Fibroblast of skin of left biceps (primary cell): ENCODE results near the gene EBF4.

ENCODE experiments used
- DNase-seq, 2 experiments: peaks; one replicate each; pipeline ENCODE4 v3.0.0-alpha.2; 2013; ENCODE audit warnings: low read depth in 2 of 2

Gene EBF4

GRCh38 chr20:2742934-2743559 is 50.5 kb downstream of the EBF4 start:
- DNase-seq: peak in 1 of 2 experiments; percentile 19

- DNase-seq: no peak
Observed at GRCh38 chr20:2745060-2745910, 52.7 kb downstream of the EBF4 start.

- DNase-seq: no peak
Observed at GRCh38 chr20:2745936-2746635, 53.5 kb downstream of the EBF4 start.

GRCh38 chr20:2746636-2747265 is 54.2 kb downstream of the EBF4 start:
- DNase-seq: no peak

DNA sequence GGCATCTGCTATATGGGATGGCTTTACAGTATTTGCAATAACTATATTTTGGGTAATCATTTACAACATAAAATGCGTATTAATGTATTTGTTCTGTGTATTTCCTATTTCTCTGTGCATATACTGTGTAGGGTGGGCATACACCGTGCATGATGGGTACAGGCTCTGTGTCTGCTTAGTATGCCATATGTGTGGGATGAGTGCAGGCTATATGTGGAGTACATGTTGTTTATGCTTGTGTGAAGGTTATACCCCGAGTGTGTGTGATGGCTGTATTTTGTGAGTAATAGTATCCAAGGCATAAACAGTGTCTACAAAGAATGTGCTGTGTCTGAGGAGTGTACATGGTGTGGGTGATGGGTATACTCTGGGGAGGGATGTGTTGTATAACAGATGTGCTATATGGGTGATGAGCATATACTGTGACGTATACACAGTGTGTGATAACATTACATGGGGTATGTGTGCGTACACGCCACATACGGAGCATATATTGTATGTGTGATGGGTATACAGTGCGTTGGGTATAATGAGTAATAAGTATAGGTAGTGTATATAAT is 55.2 kb downstream of the EBF4 start:
- no peak for DNase-seq

DNA sequence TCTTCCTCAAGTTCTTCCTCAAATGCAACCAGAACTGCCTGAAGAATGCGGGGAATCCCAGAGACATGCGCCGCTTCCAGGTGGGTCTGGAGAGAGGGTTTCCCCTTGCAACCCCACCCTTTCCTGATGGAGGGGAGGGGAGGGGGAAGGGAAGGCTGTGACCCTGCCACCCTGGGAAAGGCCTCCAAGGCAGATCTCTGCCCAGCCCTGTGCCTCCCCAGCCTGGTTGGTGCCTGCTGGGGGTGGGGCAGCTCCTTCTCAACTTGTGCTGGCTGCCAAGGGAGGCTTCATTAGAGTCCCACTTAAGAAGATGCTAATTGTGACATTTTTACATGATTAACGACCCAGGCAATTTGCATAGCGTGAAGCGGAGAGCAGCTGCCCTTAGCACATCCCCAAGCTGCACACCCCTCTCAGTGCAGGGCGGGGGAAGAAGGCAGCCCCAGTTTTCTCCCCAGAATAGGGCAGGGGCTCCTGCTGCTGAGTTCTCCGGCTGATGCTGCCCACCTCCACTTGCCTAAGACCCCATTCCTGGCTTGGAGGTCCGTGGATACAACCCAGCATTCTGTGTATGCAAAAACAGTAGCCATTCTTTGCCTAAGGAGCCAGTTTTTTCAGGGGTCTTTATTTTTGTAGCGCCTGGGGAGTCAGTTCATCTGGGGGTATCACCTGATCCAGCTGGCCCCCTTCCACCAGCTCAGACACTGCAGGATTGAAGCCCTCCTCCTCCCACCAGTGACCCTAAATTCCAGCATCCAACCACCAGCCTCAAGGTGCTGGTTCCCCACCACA is 56.2 kb downstream of the EBF4 start:
- no peak for DNase-seq

- no peak for DNase-seq
Observed at GRCh38 chr20:2749343-2749950, 56.9 kb downstream of the EBF4 start.

DNA sequence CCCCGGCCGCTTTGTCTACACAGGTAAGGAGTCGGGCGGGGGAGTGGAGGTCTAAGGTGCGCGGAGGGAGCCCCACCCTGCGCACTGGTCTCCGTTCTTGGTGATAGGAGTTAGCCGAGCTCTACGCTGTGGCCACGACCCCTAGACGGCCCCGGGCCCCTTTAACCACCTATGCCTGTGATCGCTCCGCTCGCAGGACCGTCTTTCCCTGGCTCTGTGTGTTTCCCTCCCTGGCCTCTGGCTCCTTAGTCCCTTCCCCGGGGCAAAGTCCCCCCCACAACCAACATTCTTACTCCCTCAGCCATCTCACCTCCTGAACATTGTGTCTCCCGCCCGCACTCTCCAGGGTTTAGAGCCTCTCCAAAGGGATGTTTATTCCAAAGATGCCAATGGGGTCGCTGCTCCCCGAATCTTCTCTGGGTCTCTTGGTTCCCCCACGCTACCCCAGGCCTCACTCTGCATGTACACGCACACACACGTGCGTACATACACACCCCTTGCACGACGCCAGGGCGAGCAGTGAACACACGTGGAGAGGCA is 57.4 kb downstream of the EBF4 start:
- DNase-seq: no peak

GRCh38 chr20:2750491-2751251 is 58.1 kb downstream of the EBF4 start:
- DNase-seq: no peak

- no peak for DNase-seq
Observed at GRCh38 chr20:2751347-2751877, 58.8 kb downstream of the EBF4 start.

DNA sequence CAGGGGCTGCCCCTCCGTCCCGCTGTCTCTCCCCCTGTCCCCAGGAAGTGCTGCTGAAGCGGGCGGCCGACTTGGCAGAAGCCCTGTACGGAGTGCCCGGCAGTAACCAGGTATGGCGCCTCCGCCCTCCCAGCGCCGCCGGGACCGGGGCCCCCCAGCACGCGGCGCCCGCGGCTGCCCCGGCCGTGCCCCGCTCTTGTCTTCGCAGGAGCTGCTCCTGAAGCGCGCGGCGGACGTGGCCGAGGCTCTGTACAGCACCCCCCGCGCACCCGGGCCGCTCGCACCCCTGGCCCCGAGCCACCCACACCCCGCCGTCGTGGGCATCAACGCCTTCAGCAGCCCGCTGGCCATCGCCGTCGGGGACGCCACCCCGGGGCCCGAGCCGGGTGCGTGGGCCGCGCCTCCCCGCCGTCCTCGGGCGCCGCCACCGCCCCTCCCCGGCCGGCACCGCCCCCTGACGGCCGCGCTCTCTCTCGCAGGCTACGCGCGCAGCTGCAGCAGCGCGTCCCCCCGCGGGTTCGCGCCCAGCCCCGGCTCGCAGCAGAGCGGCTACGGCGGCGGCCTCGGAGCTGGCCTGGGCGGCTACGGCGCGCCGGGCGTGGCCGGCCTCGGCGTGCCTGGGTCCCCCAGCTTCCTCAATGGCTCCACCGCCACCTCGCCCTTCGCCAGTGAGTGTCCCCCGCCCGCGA is 59.4 kb downstream of the EBF4 start:
- no peak for DNase-seq

DNA sequence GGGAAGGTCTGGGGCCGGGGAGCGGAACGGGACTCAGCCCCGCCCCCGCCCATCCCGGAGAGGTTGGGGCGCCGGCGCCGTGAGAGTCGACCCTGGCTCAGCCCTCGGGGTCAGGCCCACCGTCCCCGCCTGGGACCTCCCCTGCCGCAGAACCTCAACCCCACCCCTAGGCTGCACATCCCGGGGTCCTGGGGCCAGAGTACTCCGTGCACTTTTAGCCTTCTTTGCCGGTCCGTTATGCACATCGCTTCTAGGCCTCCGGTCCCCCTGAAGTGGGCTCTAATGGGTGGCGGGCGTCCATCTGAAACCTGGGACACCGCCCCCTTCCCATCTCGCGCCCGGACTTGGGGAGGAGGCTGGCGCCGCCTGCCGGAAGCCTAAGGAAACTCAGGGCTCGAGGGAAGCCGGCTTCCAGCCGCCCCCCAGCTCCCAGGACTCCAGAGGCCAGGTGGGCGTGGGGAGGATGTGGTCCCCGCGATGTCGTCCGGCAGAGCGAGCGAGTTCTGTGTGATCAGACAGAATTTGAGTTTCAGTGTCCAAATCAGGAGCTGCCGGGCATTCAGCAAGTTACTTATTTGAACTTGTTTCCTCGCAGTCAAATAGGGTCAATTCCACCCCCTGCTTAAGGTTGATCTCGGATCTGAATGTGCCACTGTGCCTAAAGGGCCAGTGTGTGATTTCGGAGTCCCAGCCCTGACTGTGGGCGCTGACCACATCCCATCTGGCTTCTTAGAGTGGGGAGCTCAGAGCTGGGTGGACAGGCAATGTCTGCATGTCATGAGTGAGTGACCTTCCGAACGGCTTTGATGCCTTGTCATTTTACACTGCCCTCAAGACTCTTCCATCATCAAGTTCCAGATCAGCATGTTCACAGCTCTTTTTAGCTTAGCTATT is 60.2 kb downstream of the EBF4 start:
- no peak for DNase-seq

DNA sequence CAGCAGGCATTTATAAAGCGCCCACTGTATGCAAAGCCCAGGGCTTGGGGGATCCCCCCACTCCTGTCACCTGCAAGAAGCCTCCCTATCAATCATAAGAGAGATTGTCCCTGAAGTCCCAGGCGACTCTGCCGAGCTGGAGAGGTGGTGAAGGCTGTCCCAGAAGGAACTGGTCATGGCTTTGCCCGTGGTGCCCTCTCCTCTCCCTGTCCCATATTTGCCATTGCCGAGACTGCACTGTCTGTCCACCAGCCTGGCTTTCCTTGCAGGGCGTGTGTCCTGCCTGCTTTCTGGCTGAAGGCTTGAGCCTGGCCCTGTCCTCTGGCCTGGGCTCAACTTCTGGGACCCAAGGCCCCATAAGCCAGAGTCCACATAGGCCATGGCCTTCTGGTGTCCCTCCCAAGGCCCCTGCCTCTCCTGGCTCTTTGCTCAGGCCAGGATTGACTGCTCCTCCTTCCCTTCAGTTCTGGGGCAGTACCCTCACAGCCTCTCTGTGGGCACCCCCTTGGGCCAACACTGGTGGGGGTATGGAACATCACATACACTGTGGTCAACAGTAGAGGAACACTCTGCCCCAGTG is 61.0 kb downstream of the EBF4 start:
- DNase-seq: no peak

DNA sequence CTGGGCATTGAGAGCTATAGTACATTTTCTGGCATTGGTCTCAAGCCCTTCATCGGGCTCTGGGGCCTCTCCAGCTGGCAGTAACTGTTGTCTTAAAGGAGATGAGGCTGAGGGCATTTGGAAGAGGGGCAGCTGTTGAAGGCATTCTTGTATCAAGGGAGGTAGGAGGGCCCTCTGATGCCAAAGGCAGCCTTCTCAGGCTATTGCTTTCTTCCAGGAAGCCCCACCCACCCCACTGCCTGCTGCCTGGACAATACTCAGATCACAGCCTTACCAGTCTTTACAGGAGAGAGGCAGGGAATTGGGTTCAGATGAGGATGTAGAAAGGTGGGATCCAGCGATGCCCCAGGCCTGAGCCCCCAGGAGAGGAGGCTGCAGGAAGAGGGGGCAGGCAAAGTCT is 61.8 kb downstream of the EBF4 start:
- no peak for DNase-seq

GRCh38 chr20:2755451-2756055 is 63.0 kb downstream of the EBF4 start:
- DNase-seq: no peak

DNA sequence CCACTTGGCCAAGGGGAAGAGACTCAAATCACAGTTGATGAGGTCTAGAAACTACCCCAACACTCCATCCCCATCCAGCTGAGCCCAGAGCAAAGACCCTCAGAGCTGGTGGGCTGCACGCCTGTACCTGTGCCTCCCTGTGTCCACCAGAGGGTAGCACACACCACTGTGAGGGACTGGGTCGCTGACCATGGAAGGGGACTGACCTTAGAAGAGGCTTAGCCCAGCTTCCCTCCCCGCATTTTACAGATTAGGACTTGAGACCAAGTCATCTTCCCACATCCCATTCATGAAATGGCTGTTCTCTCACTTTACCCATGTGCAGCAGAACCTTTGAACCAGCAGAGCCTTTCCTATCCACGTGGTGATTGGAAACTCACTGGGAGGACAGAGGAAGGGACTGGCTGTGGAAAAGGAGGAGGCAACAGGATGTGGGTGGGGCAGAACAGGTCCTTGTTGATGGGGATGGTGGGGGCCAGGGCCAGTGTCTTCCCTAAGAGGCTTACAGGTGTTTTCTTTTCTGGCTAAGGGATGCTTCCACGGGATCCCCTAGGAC is 63.6 kb downstream of the EBF4 start:
- DNase-seq: no peak

DNA sequence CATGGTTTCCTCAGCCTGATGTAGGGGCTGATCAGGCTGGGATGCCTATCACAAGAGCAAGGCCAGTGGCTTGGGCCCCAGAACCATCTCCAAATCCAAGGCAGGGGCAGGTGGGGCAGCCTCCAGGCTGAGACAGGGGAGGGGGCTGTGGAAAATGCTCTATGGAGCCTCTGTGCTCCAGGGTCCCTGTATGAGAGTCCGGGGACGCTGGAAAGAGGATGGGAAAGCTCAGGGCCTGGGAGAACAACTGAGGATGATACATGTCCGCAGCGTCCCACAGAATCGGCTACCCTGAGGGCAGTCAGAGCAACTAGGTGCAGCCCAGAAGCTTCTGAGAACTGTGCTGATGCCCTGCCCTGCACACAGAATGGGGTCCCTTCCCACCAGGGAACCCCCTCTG is 64.4 kb downstream of the EBF4 start:
- no peak for DNase-seq
